ELR (cell line): Measurements from ENCODE around the gene CBLN1.
"Not testable (repeated sequence)": the region's sequence is repeated elsewhere in the genome, so short reads cannot be mapped to it uniquely, and the experiment has no call there.

Source experiments
- DNase-seq: peaks from one replicate; pipeline ENCODE4 v3.0.0-alpha.2; 2015; ENCODE audit warnings: low read depth

CBLN1 gene

GRCh38 chr16:49277766-49278566, 3.7 kb downstream of the CBLN1 start:
- no peak for DNase-seq

- DNase-seq = no peak
Observed at GRCh38 chr16:49277386-49277742, 4.3 kb downstream of the CBLN1 start.

GRCh38 chr16:49276646-49277385, 4.8 kb downstream of the CBLN1 start:
- DNase-seq = no peak

GRCh38 chr16:49275870-49276269, 5.8 kb downstream of the CBLN1 start:
- no peak for DNase-seq

- DNase-seq = no peak
Observed at GRCh38 chr16:49275050-49275730, 6.4 kb downstream of the CBLN1 start.

GRCh38 chr16:49274591-49274990, 7.0 kb downstream of the CBLN1 start:
- DNase-seq = no peak

- DNase-seq = no peak
Observed at GRCh38 chr16:49273771-49274170, 7.9 kb downstream of the CBLN1 start.

GRCh38 chr16:49271363-49271762, 10.3 kb downstream of the CBLN1 start:
- DNase-seq = no peak

- no peak for DNase-seq
Observed at GRCh38 chr16:49269201-49269600, 12.4 kb downstream of the CBLN1 start.

GRCh38 chr16:49268667-49269066, 13.0 kb downstream of the CBLN1 start:
- no peak for DNase-seq

GRCh38 chr16:49262501-49262900, 19.1 kb downstream of the CBLN1 start:
- DNase-seq = no peak

- DNase-seq = no peak
Observed at GRCh38 chr16:49261930-49262329, 19.7 kb downstream of the CBLN1 start.

GRCh38 chr16:49260956-49261530, 20.6 kb downstream of the CBLN1 start:
- no peak for DNase-seq

GRCh38 chr16:49260253-49260652, 21.4 kb downstream of the CBLN1 start:
- no peak for DNase-seq

- no peak for DNase-seq
Observed at GRCh38 chr16:49259330-49259729, 22.3 kb downstream of the CBLN1 start.

GRCh38 chr16:49250689-49251088, 30.9 kb downstream of the CBLN1 start:
- DNase-seq = no peak

GRCh38 chr16:49248227-49248626, 33.4 kb downstream of the CBLN1 start:
- DNase-seq = no peak

GRCh38 chr16:49236216-49236615, 45.4 kb downstream of the CBLN1 start:
- no peak for DNase-seq

GRCh38 chr16:49228335-49228734, 53.3 kb downstream of the CBLN1 start:
- DNase-seq = not testable (repeated sequence)
